Esophagus muscularis mucosa (tissue), 4 donors: Measurements from ENCODE around the gene CCNF. TPM values are rescaled to one million over a fixed set of nuclear protein-coding genes. Genes with fewer than 3 reads are reported as not detected.

Experiments used
- DNase-seq: peaks from one replicate; pipeline ENCODE4 v3.0.0-alpha.2; 2017; ENCODE audit errors: extremely low spot score
- H3K27ac ChIP-seq, 4 donors: fragments of 200-600 bp; sonication (generic); replicated peaks in 1 of 4; 1 replicate in 3 of 4; 2 replicates in 1 of 4; pipeline ENCODE4 v1.5.1; 2016 to 2019; ENCODE audit warnings: mild to moderate bottlenecking in 1 of 4
- H3K27me3 ChIP-seq, 4 donors: fragments of 200-600 bp; sonication (generic); one replicate each; pipeline versions ENCODE4 v1.5.1 to v1.6.0; 2016 to 2019
- H3K36me3 ChIP-seq, 4 donors: fragments of 200-600 bp; sonication (generic); one replicate each; pipeline ENCODE4 v1.5.1; 2016 to 2019
- H3K4me1 ChIP-seq, 4 donors: fragments of 200-600 bp; sonication (generic); one replicate each; pipeline ENCODE4 v1.5.1; 2016 to 2019
- H3K4me3 ChIP-seq, 4 donors: fragments of 200-600 bp; sonication (generic); 1 replicate in 2 of 4; 2 replicates in 2 of 4; pipeline ENCODE4 v1.5.1; 2016 to 2019; ENCODE audit warnings: mild to moderate bottlenecking in 4 of 4, moderate library complexity in 1 of 4
- H3K9me3 ChIP-seq, 4 donors: fragments of 200-600 bp; sonication (generic); 1 replicate in 3 of 4; 2 replicates in 1 of 4; pipeline ENCODE4 v1.5.1; 2016 to 2019
- EP300 ChIP-seq: sonication (generic); formaldehyde crosslinking; IDR thresholded peaks from one replicate; pipeline ENCODE4 v1.6.1; 2017; ENCODE audit warnings: antibody characterized with exemption
- POLR2A ChIP-seq: fragments of 450-650 bp; IDR thresholded peaks from one replicate; pipeline ENCODE4 v1.6.1; 2017; ENCODE audit warnings: antibody characterized with exemption, moderate library complexity, mild to moderate bottlenecking, low read depth
- POLR2AphosphoS5 ChIP-seq, 2 donors: sonication (generic); formaldehyde crosslinking; IDR thresholded peaks; one replicate each; pipeline ENCODE4 v1.6.1; 2017; ENCODE audit warnings: antibody characterized with exemption in 2 of 2
- WGBS: methylation state at CpG from one replicate; pipeline ENCODE4 v1.1.5; 2018; 5-methylcytosine and 5-hydroxymethylcytosine counted together
- intact Hi-C: fragments of 100-400 bp; cut with DNase I; formaldehyde crosslinking; loops from one replicate; pipeline ENCODE4 v1.15.1; 2023
- total RNA-seq, 4 donors: library from RNA; depleted of rRNA; stranded (reverse); fragments of >200 nt; gene quantifications; one replicate each; pipeline versions ENCODE4 v1.1.0 to v1.2.1, GENCODE V29; 2016
- TF ChIP-seq, protein P1 (sequence below), 3 experiments: fragments of 200-600 bp in 2 of 3; fragments of 450-650 bp in 1 of 3; sonication (generic) in 2 of 3; IDR thresholded peaks; one replicate each; pipeline ENCODE4 v1.5.1; 2017 to 2019; ENCODE audit warnings: antibody characterized with exemption in 3 of 3, mild to moderate bottlenecking in 2 of 3, moderate library complexity in 1 of 3

Gene CCNF
- total RNA-seq, 4 donors from 2014 or later, result 0.83 to 2.5 (median 1.5) TPM

DNA sequence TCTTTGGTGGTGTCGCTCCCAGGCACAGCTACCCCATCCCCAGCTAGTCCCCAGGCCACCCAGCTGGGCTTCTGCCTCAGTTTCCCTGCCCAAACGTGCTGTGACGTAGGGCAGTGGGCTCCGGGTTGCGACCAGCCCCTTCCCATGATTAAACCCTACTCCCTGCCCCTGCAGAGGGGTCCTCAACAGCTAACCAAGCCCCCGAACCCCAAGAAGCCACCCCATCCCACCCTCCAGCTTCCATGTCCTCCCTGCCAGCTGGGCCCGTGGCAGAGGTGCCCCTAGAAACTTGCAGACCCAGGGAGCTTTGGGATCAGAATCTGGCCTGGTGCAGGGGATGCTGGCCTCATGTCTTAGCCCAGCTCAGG lies 41.0 kb downstream of the CCNF start:
- no peak for DNase-seq
- TF ChIP-seq, protein P1, sequence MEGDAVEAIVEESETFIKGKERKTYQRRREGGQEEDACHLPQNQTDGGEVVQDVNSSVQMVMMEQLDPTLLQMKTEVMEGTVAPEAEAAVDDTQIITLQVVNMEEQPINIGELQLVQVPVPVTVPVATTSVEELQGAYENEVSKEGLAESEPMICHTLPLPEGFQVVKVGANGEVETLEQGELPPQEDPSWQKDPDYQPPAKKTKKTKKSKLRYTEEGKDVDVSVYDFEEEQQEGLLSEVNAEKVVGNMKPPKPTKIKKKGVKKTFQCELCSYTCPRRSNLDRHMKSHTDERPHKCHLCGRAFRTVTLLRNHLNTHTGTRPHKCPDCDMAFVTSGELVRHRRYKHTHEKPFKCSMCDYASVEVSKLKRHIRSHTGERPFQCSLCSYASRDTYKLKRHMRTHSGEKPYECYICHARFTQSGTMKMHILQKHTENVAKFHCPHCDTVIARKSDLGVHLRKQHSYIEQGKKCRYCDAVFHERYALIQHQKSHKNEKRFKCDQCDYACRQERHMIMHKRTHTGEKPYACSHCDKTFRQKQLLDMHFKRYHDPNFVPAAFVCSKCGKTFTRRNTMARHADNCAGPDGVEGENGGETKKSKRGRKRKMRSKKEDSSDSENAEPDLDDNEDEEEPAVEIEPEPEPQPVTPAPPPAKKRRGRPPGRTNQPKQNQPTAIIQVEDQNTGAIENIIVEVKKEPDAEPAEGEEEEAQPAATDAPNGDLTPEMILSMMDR (IDR thresholded peaks at IDR 0.05), result no peak
- no peak for TF ChIP-seq POLR2AphosphoS5 (IDR thresholded peaks at IDR 0.05)
- no peak for TF ChIP-seq EP300
- no peak for TF ChIP-seq POLR2A
- Histone ChIP-seq H3K4me1 (peaks cover 45 to 79% (median 64%) of the 10 kb centered on the region in 4 donors), H3K9me3 (no peaks in the 10 kb centered on the region), H3K36me3 (no peaks in the 10 kb centered on the region), H3K4me3 (no peak overlapping the region), H3K27ac (no peak overlapping the region), H3K27me3 (peaks cover 17 to 68% (median 37%) of the 10 kb centered on the region in 4 donors)
- intact Hi-C loops, result no loop called here
- WGBS, result 70% methylated on average over 4 of the region's 7 CpGs

DNA sequence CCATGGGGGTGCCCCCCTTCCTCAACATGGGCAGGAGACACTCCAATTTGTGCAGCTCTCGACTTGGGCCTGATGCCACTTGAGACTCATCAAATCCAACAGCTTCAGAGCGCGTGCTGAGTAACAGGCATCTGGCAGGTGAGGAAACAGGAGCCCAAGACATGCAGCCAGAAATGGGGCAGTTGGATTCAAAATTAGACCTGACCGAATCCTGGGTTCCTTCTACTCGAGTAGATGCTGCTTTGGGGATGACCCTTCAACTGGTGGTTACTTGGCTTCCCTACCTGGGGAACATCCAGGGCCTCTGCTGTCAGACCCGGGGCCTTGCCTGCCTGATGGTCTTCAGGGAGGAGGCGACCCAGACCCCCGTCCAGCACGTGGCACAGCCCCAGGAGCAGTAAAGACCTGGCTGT lies 41.4 kb downstream of the CCNF start:
- Histone ChIP-seq H3K4me3 (peak overlapping the region in 3 of 4 donors; percentile 39 to 53 (median 43)), H3K36me3 (no peaks in the 10 kb centered on the region), H3K27me3 (peaks cover 17 to 68% (median 37%) of the 10 kb centered on the region in 4 donors), H3K4me1 (peaks cover 48 to 83% (median 68%) of the 10 kb centered on the region in 4 donors), H3K27ac (no peak overlapping the region), H3K9me3 (no peaks in the 10 kb centered on the region)
- DNase-seq, result no peak
- no peak for TF ChIP-seq POLR2AphosphoS5 (IDR thresholded peaks at IDR 0.05)
- TF ChIP-seq, protein P1 (IDR thresholded peaks at IDR 0.05), result no peak
- no peak for TF ChIP-seq POLR2A
- WGBS, result 49% methylated on average over 2 of the region's 9 CpGs
- intact Hi-C loops, result no loop called here

DNA sequence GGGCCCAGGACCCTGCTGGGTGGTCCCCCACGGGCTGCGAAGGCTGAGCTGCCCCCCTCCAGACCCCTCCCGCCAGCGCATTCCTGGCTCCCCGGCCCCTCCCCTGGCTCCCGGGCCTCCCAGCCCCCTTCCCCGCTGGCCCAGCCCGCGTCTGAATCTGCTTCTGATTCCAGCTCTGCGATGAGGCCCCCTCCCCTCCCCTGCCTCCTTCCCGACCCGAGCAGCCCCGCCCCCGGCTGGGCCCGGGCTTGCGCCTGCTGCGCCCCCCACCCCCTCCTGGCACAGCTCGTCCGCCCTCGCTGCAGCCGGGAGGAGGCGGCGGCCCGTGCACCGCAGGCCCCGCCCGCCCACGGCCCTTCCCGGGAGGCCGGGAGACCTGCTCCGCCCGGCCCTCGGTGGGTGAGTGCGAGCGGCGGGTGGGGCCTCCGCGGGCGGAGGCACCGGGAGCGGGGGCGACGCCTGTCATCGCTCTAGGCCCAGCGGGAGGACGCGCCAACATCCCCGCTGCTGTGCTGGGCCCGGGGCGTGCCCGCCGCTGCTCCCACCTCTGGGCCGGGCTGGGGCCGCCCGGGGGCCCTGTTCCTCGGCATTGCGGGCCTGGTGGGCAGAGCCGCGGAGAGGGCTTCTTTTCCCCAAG lies 41.9 kb downstream of the CCNF start, which contains the start of gene NTN3:
TSS of gene NTN3 (plus strand) at position 282 of the 637 bp plus-strand sequence. CDS start 405 bp downstream, outside the sequence.
- Histone ChIP-seq H3K4me3 (peak within 1 kb of the TSS; percentile 39 to 53 (median 41)), H3K36me3 (no peaks in the 10 kb centered on the region), H3K4me1 (peaks cover 53 to 88% (median 73%) of the 10 kb centered on the region in 4 donors), H3K27ac (no peak within 1 kb of the TSS), H3K9me3 (no peaks in the 10 kb centered on the region), H3K27me3 (peaks cover 17 to 68% (median 37%) of the 10 kb centered on the region in 4 donors)
- no peak for DNase-seq
- TF ChIP-seq POLR2AphosphoS5 (IDR thresholded peaks at IDR 0.05), result no peak
- TF ChIP-seq EP300, result no peak
- TF ChIP-seq, protein P1 (IDR thresholded peaks at IDR 0.05), result no peak
- TF ChIP-seq POLR2A, result no peak
- intact Hi-C loops, result no loop called here
- no CpG with 5 or more reads among the region's 59 CpGs for WGBS

DNA sequence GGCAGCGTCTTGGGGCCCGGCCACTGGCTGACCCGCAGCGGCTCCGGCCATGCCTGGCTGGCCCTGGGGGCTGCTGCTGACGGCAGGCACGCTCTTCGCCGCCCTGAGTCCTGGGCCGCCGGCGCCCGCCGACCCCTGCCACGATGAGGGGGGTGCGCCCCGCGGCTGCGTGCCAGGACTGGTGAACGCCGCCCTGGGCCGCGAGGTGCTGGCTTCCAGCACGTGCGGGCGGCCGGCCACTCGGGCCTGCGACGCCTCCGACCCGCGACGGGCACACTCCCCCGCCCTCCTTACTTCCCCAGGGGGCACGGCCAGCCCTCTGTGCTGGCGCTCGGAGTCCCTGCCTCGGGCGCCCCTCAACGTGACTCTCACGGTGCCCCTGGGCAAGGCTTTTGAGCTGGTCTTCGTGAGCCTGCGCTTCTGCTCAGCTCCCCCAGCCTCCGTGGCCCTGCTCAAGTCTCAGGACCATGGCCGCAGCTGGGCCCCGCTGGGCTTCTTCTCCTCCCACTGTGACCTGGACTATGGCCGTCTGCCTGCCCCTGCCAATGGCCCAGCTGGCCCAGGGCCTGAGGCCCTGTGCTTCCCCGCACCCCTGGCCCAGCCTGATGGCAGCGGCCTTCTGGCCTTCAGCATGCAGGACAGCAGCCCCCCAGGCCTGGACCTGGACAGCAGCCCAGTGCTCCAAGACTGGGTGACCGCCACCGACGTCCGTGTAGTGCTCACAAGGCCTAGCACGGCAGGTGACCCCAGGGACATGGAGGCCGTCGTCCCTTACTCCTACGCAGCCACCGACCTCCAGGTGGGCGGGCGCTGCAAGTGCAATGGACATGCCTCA lies 42.6 kb downstream of the CCNF start:
- TF ChIP-seq, protein P1 (IDR thresholded peaks at IDR 0.05), result no peak
- TF ChIP-seq EP300, result no peak
- TF ChIP-seq POLR2AphosphoS5 (IDR thresholded peaks at IDR 0.05), result no peak
- no peak for TF ChIP-seq POLR2A
- intact Hi-C loops, result no loop called here
- no peaks in the 10 kb centered on the region for H3K9me3 ChIP-seq
- no peak for DNase-seq
- no peaks in the 10 kb centered on the region for H3K36me3 ChIP-seq
- peak overlapping the region; percentile 39 to 53 (median 41) for H3K4me3 ChIP-seq
- no peak overlapping the region for H3K27ac ChIP-seq
- H3K27me3 ChIP-seq, result peaks cover 17 to 68% (median 37%) of the 10 kb centered on the region in 4 donors
- 91% methylated on average over 16 of the region's 61 CpGs for WGBS
- peaks cover 56 to 93% (median 75%) of the 10 kb centered on the region in 4 donors for H3K4me1 ChIP-seq
